GM18517 (cell line): ENCODE measurements around the gene INTS11.
"Not testable (repeated sequence)": the region's sequence is repeated elsewhere in the genome, so short reads cannot be mapped to it uniquely, and the experiment has no call there.

Experiments
- ATAC-seq: cut with Tn5 transposase; IDR thresholded peaks from one replicate; pipeline ENCODE4 v1.9.1; 2021; ENCODE audit warnings: mild to moderate bottlenecking, moderate library complexity; ENCODE audit not compliant: unreplicated experiment

INTS11 gene

GRCh38 chr1:1331068-1331965, 6.9 kb upstream of the INTS11 start, which contains the start of gene TAS1R3:
Gene TAS1R3, plus strand, starts transcription at chr1:1331280. Its CDS starts 66 bp downstream, at chr1:1331346.
- ATAC-seq, result no peak

GRCh38 chr1:1330366-1331067, 6.1 kb upstream of the INTS11 start:
- no peak for ATAC-seq

GRCh38 chr1:1329304-1330210, 5.1 kb upstream of the INTS11 start:
- no peak for ATAC-seq

- ATAC-seq, result no peak
Observed at GRCh38 chr1:1328254-1328653, 3.8 kb upstream of the INTS11 start.

- no peak for ATAC-seq
Observed at GRCh38 chr1:1327291-1327690, 2.8 kb upstream of the INTS11 start.

GRCh38 chr1:1326075-1326605, 1.7 kb upstream of the INTS11 start:
- ATAC-seq, result no peak

- no peak for ATAC-seq
Observed at GRCh38 chr1:1325288-1326074, 1.0 kb upstream of the INTS11 start.

- ATAC-seq, result peak; percentile 38
Observed at GRCh38 chr1:1324084-1324523, 356 bp downstream of the INTS11 start.

GRCh38 chr1:1322952-1323351, 1.5 kb downstream of the INTS11 start:
- ATAC-seq, result no peak

GRCh38 chr1:1322418-1322817, 2.0 kb downstream of the INTS11 start:
- ATAC-seq, result no peak

GRCh38 chr1:1321477-1321876, 3.0 kb downstream of the INTS11 start:
- ATAC-seq, result no peak

GRCh38 chr1:1320666-1321448, 3.6 kb downstream of the INTS11 start:
- no peak for ATAC-seq

- ATAC-seq, result no peak
Observed at GRCh38 chr1:1319646-1319941, 4.9 kb downstream of the INTS11 start.

- no peak for ATAC-seq
Observed at GRCh38 chr1:1318777-1319645, 5.4 kb downstream of the INTS11 start.

GRCh38 chr1:1318131-1318652, 6.3 kb downstream of the INTS11 start:
- no peak for ATAC-seq

- ATAC-seq, result no peak
Observed at GRCh38 chr1:1317420-1317819, 7.0 kb downstream of the INTS11 start.

GRCh38 chr1:1316199-1316598, 8.3 kb downstream of the INTS11 start:
- ATAC-seq, result not testable (repeated sequence)

- no peak for ATAC-seq
Observed at GRCh38 chr1:1315435-1315954, 9.0 kb downstream of the INTS11 start.
